Nephron (organoid): ENCODE data around the gene ZNF496.
A peak's percentile ranks its signal among the peaks of the same experiment; 100 is the strongest.

ENCODE experiments used
- H3K27ac Mint-ChIP-seq, 3 experiments: 2 replicates each; pipeline ENCODE4 v1.8.0; 2020; ENCODE audit warnings: mixed read lengths in 3 of 3, mild to moderate bottlenecking in 2 of 3, moderate library complexity in 1 of 3
- H3K27me3 Mint-ChIP-seq: 2 replicates; pipeline ENCODE4 v1.8.0; 2021; ENCODE audit warnings: low read depth, mild to moderate bottlenecking, moderate library complexity, mixed read lengths
- H3K36me3 Mint-ChIP-seq: 2 replicates; pipeline ENCODE4 v1.8.0; 2020; ENCODE audit warnings: low read depth, mixed read lengths
- H3K4me1 Mint-ChIP-seq: 2 replicates; pipeline ENCODE4 v1.8.0; 2020; ENCODE audit warnings: mixed read lengths
- H3K4me3 Mint-ChIP-seq, 3 experiments: 2 replicates each; pipeline ENCODE4 v1.8.0; 2020; ENCODE audit warnings: mild to moderate bottlenecking in 3 of 3, mixed read lengths in 3 of 3, moderate library complexity in 2 of 3
- H3K9me3 Mint-ChIP-seq: 2 replicates; pipeline ENCODE4 v1.8.0; 2020; ENCODE audit warnings: mixed read lengths
- TF ChIP-seq, protein P1 (sequence below), 3 experiments: fragments of 200-600 bp; sonication (generic); IDR thresholded peaks; one replicate each; pipeline ENCODE4 v1.5.0; 2021; ENCODE audit warnings: antibody characterized with exemption in 3 of 3; ENCODE audit not compliant: unreplicated experiment in 3 of 3

ZNF496 gene

DNA sequence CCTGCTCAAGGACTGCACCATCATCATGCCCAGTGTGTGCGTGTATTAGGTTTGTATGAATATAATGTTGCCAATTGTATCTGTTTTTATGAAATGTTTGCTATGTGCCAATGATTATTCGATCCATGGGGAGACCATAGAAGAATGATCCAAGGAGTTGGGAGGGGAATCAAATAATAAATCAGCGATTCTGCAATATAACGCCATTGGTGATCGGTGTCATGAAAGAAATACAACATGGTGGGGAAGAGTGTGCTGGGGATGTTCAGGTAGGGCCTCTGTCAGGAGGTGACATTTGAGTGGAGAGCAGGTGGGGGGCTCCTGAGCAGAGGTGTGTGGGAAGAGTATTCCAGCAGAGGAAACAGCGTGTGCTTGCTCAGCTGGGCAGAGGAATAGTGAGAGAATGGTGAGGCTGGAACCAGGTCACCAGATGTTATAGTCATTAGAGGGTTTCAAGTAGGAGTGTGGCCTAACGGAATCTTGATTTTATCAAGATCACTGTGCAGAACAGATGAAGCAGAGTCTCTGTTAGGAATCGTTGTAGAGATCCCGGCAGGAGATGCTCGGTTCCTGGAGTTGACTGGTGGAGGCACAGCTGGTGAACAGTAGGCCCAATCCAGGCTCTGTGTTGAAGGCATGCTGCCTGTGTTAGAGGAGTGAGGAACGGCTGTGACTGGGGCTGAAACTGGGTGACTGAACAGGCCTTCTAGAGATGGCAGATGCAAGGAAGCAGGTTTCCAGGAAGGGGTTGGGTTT lies 2.9 kb upstream of the ZNF496 start:
- Mint-ChIP-seq H3K4me3 (peak overlapping the region; percentile 88 to 97 (median 89)), H3K27me3 (no peaks in the 10 kb centered on the region), H3K36me3 (peaks cover 12% of the 10 kb centered on the region), H3K9me3 (no peaks in the 10 kb centered on the region), H3K4me1 (peaks cover 63% of the 10 kb centered on the region), H3K27ac (peak overlapping the region; percentile 42 to 79 (median 79))
- TF ChIP-seq, protein P1, sequence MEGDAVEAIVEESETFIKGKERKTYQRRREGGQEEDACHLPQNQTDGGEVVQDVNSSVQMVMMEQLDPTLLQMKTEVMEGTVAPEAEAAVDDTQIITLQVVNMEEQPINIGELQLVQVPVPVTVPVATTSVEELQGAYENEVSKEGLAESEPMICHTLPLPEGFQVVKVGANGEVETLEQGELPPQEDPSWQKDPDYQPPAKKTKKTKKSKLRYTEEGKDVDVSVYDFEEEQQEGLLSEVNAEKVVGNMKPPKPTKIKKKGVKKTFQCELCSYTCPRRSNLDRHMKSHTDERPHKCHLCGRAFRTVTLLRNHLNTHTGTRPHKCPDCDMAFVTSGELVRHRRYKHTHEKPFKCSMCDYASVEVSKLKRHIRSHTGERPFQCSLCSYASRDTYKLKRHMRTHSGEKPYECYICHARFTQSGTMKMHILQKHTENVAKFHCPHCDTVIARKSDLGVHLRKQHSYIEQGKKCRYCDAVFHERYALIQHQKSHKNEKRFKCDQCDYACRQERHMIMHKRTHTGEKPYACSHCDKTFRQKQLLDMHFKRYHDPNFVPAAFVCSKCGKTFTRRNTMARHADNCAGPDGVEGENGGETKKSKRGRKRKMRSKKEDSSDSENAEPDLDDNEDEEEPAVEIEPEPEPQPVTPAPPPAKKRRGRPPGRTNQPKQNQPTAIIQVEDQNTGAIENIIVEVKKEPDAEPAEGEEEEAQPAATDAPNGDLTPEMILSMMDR (IDR thresholded peaks at IDR 0.05; ENCODE audit: unreplicated experiment in 3 of 3), result no peak

DNA sequence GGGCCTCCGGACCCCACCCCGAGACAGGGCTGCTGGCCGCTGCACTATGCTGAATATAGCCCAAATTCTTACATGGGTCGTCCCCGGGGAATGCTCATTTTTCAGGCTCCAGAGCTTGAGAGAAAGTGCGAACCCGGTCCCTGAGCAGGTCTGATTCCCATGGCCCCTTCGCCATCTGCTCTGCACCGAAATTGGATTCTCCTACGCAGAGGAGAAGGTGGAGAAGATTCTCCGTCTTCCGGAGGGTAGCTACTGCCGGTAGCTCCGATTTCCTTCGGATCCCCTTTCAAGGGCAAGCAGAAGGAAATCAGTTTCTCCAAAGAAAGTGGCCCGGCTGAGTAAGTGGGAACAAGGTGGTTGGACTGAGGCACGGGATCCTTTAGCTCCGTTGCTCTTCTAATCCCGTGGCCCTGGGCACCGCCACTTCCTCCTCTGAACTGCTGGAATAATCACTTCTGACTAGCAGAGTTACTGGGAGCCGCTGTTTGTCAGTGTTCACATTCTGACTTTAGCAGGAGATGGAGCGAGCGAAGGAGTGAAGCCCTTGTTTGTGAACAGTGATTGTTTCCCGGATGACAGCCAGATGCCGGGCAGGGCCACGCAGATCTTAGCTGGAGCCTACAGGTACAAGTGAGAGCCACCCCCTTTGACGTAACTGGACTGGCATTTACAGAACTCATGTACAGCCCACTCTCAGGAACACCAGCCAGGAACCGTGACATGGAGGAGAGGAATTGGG lies 1.1 kb upstream of the ZNF496 start:
- Mint-ChIP-seq H3K4me1 (peaks cover 56% of the 10 kb centered on the region), H3K27me3 (no peaks in the 10 kb centered on the region), H3K9me3 (no peaks in the 10 kb centered on the region), H3K4me3 (peak overlapping the region; percentile 88 to 97 (median 89)), H3K36me3 (peaks cover 20% of the 10 kb centered on the region), H3K27ac (peak overlapping the region; percentile 80 to 94 (median 85))
- TF ChIP-seq, protein P1 (IDR thresholded peaks at IDR 0.05; ENCODE audit: unreplicated experiment in 3 of 3), result no peak

DNA sequence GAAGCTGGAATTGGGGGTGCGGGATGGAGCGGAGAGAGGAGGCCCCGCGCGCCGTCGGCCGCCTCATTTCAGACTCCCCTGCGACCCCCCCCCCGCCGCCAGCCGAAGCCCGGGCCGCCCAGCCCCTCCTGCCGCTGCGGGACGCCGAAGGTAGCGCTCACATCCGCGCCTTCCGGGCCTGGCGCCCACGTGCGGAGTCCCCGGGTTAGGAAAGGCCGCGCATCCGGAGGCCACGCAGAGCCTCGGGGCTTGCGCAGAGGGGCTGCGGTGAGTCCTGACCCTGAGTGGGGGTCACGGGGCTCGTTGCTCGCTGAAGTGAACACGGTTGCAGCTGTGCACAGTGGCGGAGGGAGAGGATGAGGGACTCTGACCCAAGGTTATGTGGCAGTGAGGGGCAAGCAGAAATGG lies 552 bp upstream of the ZNF496 start:
- Mint-ChIP-seq H3K9me3 (no peaks in the 10 kb centered on the region), H3K27ac (peak overlapping the region; percentile 80 to 94 (median 85)), H3K36me3 (peaks cover 23% of the 10 kb centered on the region), H3K27me3 (no peaks in the 10 kb centered on the region), H3K4me1 (peaks cover 51% of the 10 kb centered on the region), H3K4me3 (peak overlapping the region; percentile 88 to 97 (median 89))
- TF ChIP-seq, protein P1 (IDR thresholded peaks at IDR 0.05; ENCODE audit: unreplicated experiment in 3 of 3), result no peak

DNA sequence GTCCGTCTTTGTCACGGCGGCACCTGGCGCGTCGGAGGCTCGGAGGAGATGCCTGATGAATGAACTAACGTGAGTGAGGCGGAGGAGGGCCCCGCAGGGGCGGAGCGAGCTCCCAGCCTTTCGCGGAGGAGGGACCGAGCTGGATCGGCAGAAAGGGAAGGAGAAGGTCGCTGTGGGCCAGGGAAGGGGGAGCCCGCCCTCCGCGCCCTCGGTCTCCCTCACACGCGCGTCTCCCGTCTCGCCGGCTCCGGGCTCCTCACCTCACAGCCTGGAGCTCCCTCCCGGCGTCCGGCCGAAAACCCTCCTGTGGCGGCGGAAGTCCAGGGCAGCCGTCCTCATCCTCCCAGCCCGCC lies 519 bp downstream of the ZNF496 start:
- Mint-ChIP-seq H3K4me1 (peaks cover 42% of the 10 kb centered on the region), H3K9me3 (no peaks in the 10 kb centered on the region), H3K36me3 (peaks cover 29% of the 10 kb centered on the region), H3K27ac (peak overlapping the region; percentile 64 to 98 (median 90)), H3K27me3 (no peaks in the 10 kb centered on the region), H3K4me3 (peak overlapping the region; percentile 97 to 98 (median 97))
- TF ChIP-seq, protein P1 (IDR thresholded peaks at IDR 0.05; ENCODE audit: unreplicated experiment in 3 of 3), result no peak

DNA sequence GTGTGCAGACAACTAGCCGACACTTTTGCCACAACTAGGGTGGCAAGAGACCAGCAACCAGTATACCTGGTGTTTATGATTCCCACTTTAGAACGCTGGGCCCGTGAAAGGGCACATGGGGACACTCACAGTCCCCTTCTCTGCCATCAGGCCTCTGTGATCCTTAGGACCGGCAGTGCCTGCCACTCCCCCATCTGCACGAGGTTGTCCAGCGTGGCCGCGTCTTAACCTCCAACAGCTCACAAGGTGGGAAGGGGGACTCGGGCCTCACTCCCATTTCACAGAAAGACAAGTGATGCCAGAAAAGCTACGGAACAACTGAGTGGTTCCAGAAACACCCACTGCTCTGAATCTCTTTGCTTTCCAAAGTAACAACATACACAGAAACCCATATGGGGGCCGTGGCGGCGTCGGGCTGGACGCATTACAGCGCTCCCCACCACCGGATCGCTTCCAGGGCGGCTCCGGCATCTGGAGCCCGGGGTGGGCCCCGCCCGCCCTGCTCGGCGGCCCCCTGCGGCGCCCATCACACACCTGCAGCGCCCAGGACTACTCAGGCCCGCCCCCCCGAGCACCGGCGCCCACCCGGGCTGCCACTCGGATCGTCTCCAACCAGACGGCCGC lies 1.0 kb downstream of the ZNF496 start:
- TF ChIP-seq, protein P1 (IDR thresholded peaks at IDR 0.05; ENCODE audit: unreplicated experiment in 3 of 3), result no peak
- no peaks in the 10 kb centered on the region for H3K27me3 Mint-ChIP-seq

More for the DNA sequence above, 1.0 kb downstream of the ZNF496 start:
- Mint-ChIP-seq H3K9me3 (no peaks in the 10 kb centered on the region), H3K27ac (peak overlapping the region; percentile 64 to 98 (median 90)), H3K36me3 (peaks cover 29% of the 10 kb centered on the region), H3K4me3 (peak overlapping the region; percentile 97 to 98 (median 97)), H3K4me1 (peaks cover 37% of the 10 kb centered on the region)
